ENCODE results near the gene CNEP1R1.

GRCh38 chr16:50010212-50010611 lies 14.8 kb upstream of the CNEP1R1 start:
- TF ChIP-seq KLF16 (IDR thresholded peaks at IDR 0.05) (no peak), MTA3 (IDR thresholded peaks at IDR 0.05; ENCODE audit: borderline replicate concordance) (no peak), ZC3H11A (IDR thresholded peaks at IDR 0.05; ENCODE audit: low read depth, low read length) (no peak), CREB5 (CRISPR knock-in tag; IDR thresholded peaks at IDR 0.05) (no peak), RFX5 (IDR thresholded peaks at IDR 0.05; ENCODE audit: low read depth, low read length) (no peak), CTCF (IDR thresholded peaks at IDR 0.05 in 2 of 3, conservative IDR thresholded peaks at IDR 0.05 in 1 of 3; ENCODE audit: insufficient read depth in 2 of 3, low read depth in 1 of 3, low read length in 3 of 3) (no peak), FOXK2 (conservative IDR thresholded peaks at IDR 0.05 in 1 of 2, IDR thresholded peaks at IDR 0.05 in 1 of 2; ENCODE audit: low read depth in 2 of 2) (no peak), ID3 (CRISPR knock-in tag; IDR thresholded peaks at IDR 0.05) (no peak), ID3 (tag; IDR thresholded peaks at IDR 0.05) (no peak), CEBPB (tag; IDR thresholded peaks at IDR 0.05) (no peak), POLR2AphosphoS2 (IDR thresholded peaks at IDR 0.05; ENCODE audit: low read length) (no peak), ZBTB33 (CRISPR knock-in tag; IDR thresholded peaks at IDR 0.05) (no peak), REST (IDR thresholded peaks at IDR 0.05; ENCODE audit: borderline replicate concordance) (no peak), REST (CRISPR knock-in tag; IDR thresholded peaks at IDR 0.05; ENCODE audit: low read depth) (no peak), FOSL1 (tag; conservative IDR thresholded peaks at IDR 0.05) (no peak)
